Neural cell (in vitro differentiated cells): ENCODE data around the gene PARP1.

Experiments
- EP300 ChIP-seq: fragments of 450-650 bp; conservative IDR thresholded peaks from 2 replicates; pipeline ENCODE4 v1.6.1; 2014; ENCODE audit warnings: antibody characterized with exemption, mild to moderate bottlenecking, moderate library complexity; ENCODE audit not compliant: poor library complexity, severe bottlenecking
- EZH2 ChIP-seq: fragments of 200-600, 300-800 bp; shearing (Covaris generic), sonication (generic); IDR thresholded peaks from 2 replicates; pipeline ENCODE4 v1.6.1; 2014; ENCODE audit warnings: antibody characterized with exemption, low read length, borderline replicate concordance, mild to moderate bottlenecking; ENCODE audit not compliant: insufficient read depth, poor library complexity, severe bottlenecking
- POLR2AphosphoS5 ChIP-seq: IDR thresholded peaks from 2 replicates; pipeline ENCODE4 v1.6.1; 2012
- RAD21 ChIP-seq: fragments of 450-650 bp; conservative IDR thresholded peaks from 2 replicates; pipeline ENCODE4 v1.6.1; 2014; ENCODE audit warnings: antibody characterized with exemption, mild to moderate bottlenecking, moderate library complexity
- SMC3 ChIP-seq: fragments of 450-650 bp; conservative IDR thresholded peaks from 2 replicates; pipeline ENCODE4 v1.6.1; 2014; ENCODE audit warnings: antibody characterized with exemption, mild to moderate bottlenecking, moderate library complexity; ENCODE audit not compliant: poor library complexity
- TAF1 ChIP-seq: IDR thresholded peaks from 2 replicates; pipeline ENCODE4 v1.6.1; 2012; ENCODE audit warnings: low read depth
- TF ChIP-seq, protein P1 (sequence below): fragments of 450-650 bp; IDR thresholded peaks from 2 replicates; pipeline ENCODE4 v1.5.1; 2014; ENCODE audit warnings: antibody characterized with exemption, mild to moderate bottlenecking, moderate library complexity; ENCODE audit not compliant: poor library complexity, severe bottlenecking
- TF ChIP-seq, protein P2 (sequence below): IDR thresholded peaks from 2 replicates; pipeline ENCODE4 v1.6.1; 2012; ENCODE audit warnings: borderline replicate concordance

- TF ChIP-seq TAF1, result no peak
- TF ChIP-seq, protein P1, sequence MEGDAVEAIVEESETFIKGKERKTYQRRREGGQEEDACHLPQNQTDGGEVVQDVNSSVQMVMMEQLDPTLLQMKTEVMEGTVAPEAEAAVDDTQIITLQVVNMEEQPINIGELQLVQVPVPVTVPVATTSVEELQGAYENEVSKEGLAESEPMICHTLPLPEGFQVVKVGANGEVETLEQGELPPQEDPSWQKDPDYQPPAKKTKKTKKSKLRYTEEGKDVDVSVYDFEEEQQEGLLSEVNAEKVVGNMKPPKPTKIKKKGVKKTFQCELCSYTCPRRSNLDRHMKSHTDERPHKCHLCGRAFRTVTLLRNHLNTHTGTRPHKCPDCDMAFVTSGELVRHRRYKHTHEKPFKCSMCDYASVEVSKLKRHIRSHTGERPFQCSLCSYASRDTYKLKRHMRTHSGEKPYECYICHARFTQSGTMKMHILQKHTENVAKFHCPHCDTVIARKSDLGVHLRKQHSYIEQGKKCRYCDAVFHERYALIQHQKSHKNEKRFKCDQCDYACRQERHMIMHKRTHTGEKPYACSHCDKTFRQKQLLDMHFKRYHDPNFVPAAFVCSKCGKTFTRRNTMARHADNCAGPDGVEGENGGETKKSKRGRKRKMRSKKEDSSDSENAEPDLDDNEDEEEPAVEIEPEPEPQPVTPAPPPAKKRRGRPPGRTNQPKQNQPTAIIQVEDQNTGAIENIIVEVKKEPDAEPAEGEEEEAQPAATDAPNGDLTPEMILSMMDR, result no peak
- TF ChIP-seq EZH2, result no peak
- no peak for TF ChIP-seq EP300
- no peak for TF ChIP-seq POLR2AphosphoS5
- TF ChIP-seq, protein P2, sequence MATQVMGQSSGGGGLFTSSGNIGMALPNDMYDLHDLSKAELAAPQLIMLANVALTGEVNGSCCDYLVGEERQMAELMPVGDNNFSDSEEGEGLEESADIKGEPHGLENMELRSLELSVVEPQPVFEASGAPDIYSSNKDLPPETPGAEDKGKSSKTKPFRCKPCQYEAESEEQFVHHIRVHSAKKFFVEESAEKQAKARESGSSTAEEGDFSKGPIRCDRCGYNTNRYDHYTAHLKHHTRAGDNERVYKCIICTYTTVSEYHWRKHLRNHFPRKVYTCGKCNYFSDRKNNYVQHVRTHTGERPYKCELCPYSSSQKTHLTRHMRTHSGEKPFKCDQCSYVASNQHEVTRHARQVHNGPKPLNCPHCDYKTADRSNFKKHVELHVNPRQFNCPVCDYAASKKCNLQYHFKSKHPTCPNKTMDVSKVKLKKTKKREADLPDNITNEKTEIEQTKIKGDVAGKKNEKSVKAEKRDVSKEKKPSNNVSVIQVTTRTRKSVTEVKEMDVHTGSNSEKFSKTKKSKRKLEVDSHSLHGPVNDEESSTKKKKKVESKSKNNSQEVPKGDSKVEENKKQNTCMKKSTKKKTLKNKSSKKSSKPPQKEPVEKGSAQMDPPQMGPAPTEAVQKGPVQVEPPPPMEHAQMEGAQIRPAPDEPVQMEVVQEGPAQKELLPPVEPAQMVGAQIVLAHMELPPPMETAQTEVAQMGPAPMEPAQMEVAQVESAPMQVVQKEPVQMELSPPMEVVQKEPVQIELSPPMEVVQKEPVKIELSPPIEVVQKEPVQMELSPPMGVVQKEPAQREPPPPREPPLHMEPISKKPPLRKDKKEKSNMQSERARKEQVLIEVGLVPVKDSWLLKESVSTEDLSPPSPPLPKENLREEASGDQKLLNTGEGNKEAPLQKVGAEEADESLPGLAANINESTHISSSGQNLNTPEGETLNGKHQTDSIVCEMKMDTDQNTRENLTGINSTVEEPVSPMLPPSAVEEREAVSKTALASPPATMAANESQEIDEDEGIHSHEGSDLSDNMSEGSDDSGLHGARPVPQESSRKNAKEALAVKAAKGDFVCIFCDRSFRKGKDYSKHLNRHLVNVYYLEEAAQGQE, result no peak
- TF ChIP-seq SMC3, result no peak
- TF ChIP-seq RAD21, result no peak
Measured at GRCh38 chr1:226364514-226364899, 43.4 kb downstream of the PARP1 start.
